HepG2 (cell line): ENCODE results near the gene PMVK. TPM values are rescaled to one million over a fixed set of nuclear protein-coding genes. Genes with fewer than 3 reads are reported as not detected.

Source experiments
- MYC ChIP-seq: sonication (generic); formaldehyde crosslinking; IDR thresholded peaks from 2 replicates; pipeline ENCODE4 v1.9.0; 2021; ENCODE audit warnings: missing genetic modification reagents, borderline replicate concordance
- NR2F6 ChIP-seq, 2 experiments: IDR thresholded peaks; 2 replicates each; pipeline ENCODE4 v1.6.1; 2016; ENCODE audit warnings: antibody characterized with exemption in 1 of 2, mild to moderate bottlenecking in 1 of 2
- TCF12 ChIP-seq, 2 experiments: fragments of 450-650 bp in 1 of 2; sonication (generic) in 1 of 2; formaldehyde crosslinking in 1 of 2; IDR thresholded peaks; 2 replicates each; pipeline versions ENCODE4 v1.6.1 to v1.8.0; 2017 to 2022; ENCODE audit warnings: antibody characterized with exemption in 1 of 2, mild to moderate bottlenecking in 1 of 2, missing genetic modification reagents in 1 of 2, moderate library complexity in 1 of 2
- ZHX1 ChIP-seq: sonication (generic); formaldehyde crosslinking; IDR thresholded peaks from 2 replicates; pipeline ENCODE4 v1.8.1; 2022; ENCODE audit warnings: low read depth, mild to moderate bottlenecking, missing genetic modification reagents
- ZNF441 ChIP-seq: sonication (generic); formaldehyde crosslinking; IDR thresholded peaks from 2 replicates; pipeline ENCODE4 v1.7.0; 2021; ENCODE audit warnings: missing genetic modification reagents, borderline replicate concordance
- ZNF574 ChIP-seq: sonication (generic); formaldehyde crosslinking; IDR thresholded peaks from 2 replicates; pipeline ENCODE4 v1.4.0; 2020; ENCODE audit warnings: missing genetic modification reagents
- ZNF687 ChIP-seq: sonication (generic); formaldehyde crosslinking; IDR thresholded peaks from 2 replicates; pipeline ENCODE4 v1.5.1; 2020; ENCODE audit warnings: mild to moderate bottlenecking, missing genetic modification reagents, moderate library complexity
- ZNF746 ChIP-seq: sonication (generic); formaldehyde crosslinking; IDR thresholded peaks from 2 replicates; pipeline ENCODE4 v1.8.0; 2022; ENCODE audit warnings: mild to moderate bottlenecking, missing genetic modification reagents
- polyA plus RNA-seq, 8 experiments: library from polyadenylated mRNA; depleted of rRNA in 3 of 8; stranded (reverse) in 7 of 8; unstranded in 1 of 8; fragments of >200 nt; fragmentation: Illumina TruSeq in 4 of 8; extraction: Trizol in 4 of 8; gene quantifications; 2 replicates each; pipeline versions ENCODE4 v1.2.1 to v1.2.3, GENCODE V29; 2011 to 2016; ENCODE audit warnings: low read depth in 4 of 8, missing spikeins in 1 of 8, mixed read lengths in 1 of 8; ENCODE audit not compliant: insufficient read depth in 1 of 8
- total RNA-seq, 5 experiments: library from RNA; depleted of rRNA; stranded (reverse); fragments of >200 nt; fragmentation: Illumina TruSeq; extraction: Trizol; gene quantifications; 2 replicates each; pipeline ENCODE4 v1.2.3, GENCODE V29; 2016; ENCODE audit warnings: low read depth in 1 of 5
- TF ChIP-seq, protein P1 (sequence below): sonication (generic); formaldehyde crosslinking; IDR thresholded peaks from 2 replicates; pipeline ENCODE4 v1.8.0; 2022; ENCODE audit warnings: missing genetic modification reagents, mild to moderate bottlenecking, borderline replicate concordance
- TF ChIP-seq, protein P2 (sequence below): sonication (generic); formaldehyde crosslinking; IDR thresholded peaks from 2 replicates; pipeline ENCODE4 v1.5.0; 2020; ENCODE audit warnings: mild to moderate bottlenecking, missing genetic modification reagents, moderate library complexity
- TF ChIP-seq, protein P3 (sequence below), 2 experiments: sonication (generic) in 1 of 2; formaldehyde crosslinking in 1 of 2; IDR thresholded peaks; 2 replicates each; pipeline versions ENCODE4 v1.4.0 to v1.6.1; 2018 to 2020; ENCODE audit warnings: missing genetic modification reagents in 2 of 2, borderline replicate concordance in 1 of 2, low read depth in 1 of 2, mild to moderate bottlenecking in 1 of 2, missing biosample characterization in 1 of 2

The PMVK gene
- total and polyA plus RNA-seq, 2 of the 13 experiments (the other 11 are each of a cell fraction or from before 2014, with no cell fraction given): 3.9 to 12.6 TPM

DNA sequence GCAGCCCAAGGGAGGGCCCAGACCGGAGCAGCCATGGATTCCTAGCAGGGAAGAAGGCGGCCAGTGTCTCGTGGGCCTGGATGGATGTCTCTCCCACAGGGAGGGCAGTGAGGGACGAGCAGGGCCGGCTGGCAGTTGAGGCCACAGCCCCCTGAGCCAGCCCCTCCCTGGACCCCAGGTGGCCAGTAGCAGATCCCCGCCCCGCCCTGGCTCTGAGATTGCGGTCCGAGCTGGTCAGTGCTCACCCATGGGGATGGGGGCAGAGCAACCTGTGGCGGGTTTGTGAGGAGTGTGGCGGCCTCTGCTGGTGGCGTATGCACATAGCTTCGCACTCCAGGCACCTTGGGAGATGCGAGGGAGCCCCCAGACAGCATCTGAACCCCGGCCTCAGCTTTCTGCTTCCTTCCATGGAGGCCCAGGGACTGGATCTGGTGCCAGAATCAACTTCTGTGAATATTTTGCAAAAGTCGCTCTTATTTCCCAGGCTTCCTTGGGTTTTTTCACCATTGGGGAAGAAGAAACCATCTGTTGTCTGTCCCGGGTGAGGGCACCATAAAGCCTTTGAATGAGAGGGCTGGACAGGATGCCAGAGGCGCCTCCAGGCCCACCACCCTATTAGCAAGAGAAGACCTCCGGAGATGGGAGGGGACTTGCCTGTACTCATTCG, 58.0 kb downstream of the PMVK start (continued):
- TF ChIP-seq TCF12 (IDR thresholded peaks at IDR 0.05) (no peak), TCF12 (CRISPR knock-in tag; IDR thresholded peaks at IDR 0.05) (no peak), NR2F6 (IDR thresholded peaks at IDR 0.05) (no peak), NR2F6 (CRISPR knock-in tag; IDR thresholded peaks at IDR 0.05) (peak; percentile 40; the same call in 1 of the 2 replicates), ZNF746 (CRISPR knock-in tag) (0 out of 2 replicates have a peak, but pooled peaks have one; percentile 16), MYC (CRISPR knock-in tag) (peak; percentile 30; the same call in 1 of the 2 replicates), ZNF574 (CRISPR knock-in tag) (0 out of 2 replicates have a peak, but pooled peaks have one; percentile 39), ZHX1 (CRISPR knock-in tag) (0 out of 2 replicates have a peak, but pooled peaks have one; percentile 23), ZNF687 (CRISPR knock-in tag) (peak; percentile 29; the same call in 1 of the 2 replicates), ZNF441 (CRISPR knock-in tag) (no peak)
- TF ChIP-seq, protein P1, sequence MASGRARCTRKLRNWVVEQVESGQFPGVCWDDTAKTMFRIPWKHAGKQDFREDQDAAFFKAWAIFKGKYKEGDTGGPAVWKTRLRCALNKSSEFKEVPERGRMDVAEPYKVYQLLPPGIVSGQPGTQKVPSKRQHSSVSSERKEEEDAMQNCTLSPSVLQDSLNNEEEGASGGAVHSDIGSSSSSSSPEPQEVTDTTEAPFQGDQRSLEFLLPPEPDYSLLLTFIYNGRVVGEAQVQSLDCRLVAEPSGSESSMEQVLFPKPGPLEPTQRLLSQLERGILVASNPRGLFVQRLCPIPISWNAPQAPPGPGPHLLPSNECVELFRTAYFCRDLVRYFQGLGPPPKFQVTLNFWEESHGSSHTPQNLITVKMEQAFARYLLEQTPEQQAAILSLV (CRISPR knock-in tag): peak; percentile 72; the same call in 1 of the 2 replicates
- TF ChIP-seq, protein P2, sequence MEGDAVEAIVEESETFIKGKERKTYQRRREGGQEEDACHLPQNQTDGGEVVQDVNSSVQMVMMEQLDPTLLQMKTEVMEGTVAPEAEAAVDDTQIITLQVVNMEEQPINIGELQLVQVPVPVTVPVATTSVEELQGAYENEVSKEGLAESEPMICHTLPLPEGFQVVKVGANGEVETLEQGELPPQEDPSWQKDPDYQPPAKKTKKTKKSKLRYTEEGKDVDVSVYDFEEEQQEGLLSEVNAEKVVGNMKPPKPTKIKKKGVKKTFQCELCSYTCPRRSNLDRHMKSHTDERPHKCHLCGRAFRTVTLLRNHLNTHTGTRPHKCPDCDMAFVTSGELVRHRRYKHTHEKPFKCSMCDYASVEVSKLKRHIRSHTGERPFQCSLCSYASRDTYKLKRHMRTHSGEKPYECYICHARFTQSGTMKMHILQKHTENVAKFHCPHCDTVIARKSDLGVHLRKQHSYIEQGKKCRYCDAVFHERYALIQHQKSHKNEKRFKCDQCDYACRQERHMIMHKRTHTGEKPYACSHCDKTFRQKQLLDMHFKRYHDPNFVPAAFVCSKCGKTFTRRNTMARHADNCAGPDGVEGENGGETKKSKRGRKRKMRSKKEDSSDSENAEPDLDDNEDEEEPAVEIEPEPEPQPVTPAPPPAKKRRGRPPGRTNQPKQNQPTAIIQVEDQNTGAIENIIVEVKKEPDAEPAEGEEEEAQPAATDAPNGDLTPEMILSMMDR (CRISPR knock-in tag): peak; percentile 98
- TF ChIP-seq, protein P3, sequence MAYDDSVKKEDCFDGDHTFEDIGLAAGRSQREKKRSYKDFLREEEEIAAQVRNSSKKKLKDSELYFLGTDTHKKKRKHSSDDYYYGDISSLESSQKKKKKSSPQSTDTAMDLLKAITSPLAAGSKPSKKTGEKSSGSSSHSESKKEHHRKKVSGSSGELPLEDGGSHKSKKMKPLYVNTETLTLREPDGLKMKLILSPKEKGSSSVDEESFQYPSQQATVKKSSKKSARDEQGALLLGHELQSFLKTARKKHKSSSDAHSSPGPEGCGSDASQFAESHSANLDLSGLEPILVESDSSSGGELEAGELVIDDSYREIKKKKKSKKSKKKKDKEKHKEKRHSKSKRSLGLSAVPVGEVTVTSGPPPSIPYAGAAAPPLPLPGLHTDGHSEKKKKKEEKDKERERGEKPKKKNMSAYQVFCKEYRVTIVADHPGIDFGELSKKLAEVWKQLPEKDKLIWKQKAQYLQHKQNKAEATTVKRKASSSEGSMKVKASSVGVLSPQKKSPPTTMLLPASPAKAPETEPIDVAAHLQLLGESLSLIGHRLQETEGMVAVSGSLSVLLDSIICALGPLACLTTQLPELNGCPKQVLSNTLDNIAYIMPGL (CRISPR knock-in tag; IDR thresholded peaks at IDR 0.05; ENCODE audit: borderline replicate concordance in 1 of 2, low read depth in 1 of 2): peak; percentile 31 to 70; a peak in 3 of 4 replicates
